ENCODE measurements around the gene MRPL14. TPM values are rescaled to one million over a fixed set of nuclear protein-coding genes. Genes with fewer than 3 reads are reported as not detected.

Gene MRPL14
- total RNA-seq, 1 donor from 2014 or later, result 61.8 TPM

DNA sequence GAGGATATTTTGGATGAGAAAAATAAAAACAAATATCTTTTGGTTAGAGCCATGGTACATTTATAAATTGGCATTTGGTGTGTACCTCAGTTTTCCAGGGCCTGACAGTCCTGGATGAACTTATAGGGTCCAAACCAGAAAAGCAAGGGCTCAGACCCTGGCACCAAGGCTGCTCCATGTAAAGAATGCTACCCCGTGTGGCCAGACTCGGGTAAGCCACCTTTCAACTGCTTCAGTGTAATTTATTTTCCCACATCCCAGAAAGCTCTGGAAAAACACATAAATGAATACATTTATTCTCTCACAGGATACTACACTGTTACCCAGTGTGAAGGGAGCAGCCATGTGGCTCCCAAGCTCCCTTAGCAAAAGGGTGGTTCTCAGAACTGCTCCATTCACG lies 13.8 kb downstream of the MRPL14 start:
- Histone ChIP-seq H3K27me3 (no peaks in the 10 kb centered on the region), H3K27ac (no peak overlapping the region), H3K4me3 (no peak overlapping the region), H3K4me1 (peaks cover 11 to 16% of the 10 kb centered on the region in 2 donors), H3K9me3 (no peaks in the 10 kb centered on the region), H3K36me3 (peaks cover 36 to 50% of the 10 kb centered on the region in 2 donors)
- no peak for DNase-seq (ENCODE audit: low spot score in 2 of 2)
- TF ChIP-seq, protein P1, sequence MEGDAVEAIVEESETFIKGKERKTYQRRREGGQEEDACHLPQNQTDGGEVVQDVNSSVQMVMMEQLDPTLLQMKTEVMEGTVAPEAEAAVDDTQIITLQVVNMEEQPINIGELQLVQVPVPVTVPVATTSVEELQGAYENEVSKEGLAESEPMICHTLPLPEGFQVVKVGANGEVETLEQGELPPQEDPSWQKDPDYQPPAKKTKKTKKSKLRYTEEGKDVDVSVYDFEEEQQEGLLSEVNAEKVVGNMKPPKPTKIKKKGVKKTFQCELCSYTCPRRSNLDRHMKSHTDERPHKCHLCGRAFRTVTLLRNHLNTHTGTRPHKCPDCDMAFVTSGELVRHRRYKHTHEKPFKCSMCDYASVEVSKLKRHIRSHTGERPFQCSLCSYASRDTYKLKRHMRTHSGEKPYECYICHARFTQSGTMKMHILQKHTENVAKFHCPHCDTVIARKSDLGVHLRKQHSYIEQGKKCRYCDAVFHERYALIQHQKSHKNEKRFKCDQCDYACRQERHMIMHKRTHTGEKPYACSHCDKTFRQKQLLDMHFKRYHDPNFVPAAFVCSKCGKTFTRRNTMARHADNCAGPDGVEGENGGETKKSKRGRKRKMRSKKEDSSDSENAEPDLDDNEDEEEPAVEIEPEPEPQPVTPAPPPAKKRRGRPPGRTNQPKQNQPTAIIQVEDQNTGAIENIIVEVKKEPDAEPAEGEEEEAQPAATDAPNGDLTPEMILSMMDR (IDR thresholded peaks at IDR 0.05), result peak in 1 of 3 experiments; percentile 6
- intact Hi-C loops (cut with DNase I), result no loop called here

DNA sequence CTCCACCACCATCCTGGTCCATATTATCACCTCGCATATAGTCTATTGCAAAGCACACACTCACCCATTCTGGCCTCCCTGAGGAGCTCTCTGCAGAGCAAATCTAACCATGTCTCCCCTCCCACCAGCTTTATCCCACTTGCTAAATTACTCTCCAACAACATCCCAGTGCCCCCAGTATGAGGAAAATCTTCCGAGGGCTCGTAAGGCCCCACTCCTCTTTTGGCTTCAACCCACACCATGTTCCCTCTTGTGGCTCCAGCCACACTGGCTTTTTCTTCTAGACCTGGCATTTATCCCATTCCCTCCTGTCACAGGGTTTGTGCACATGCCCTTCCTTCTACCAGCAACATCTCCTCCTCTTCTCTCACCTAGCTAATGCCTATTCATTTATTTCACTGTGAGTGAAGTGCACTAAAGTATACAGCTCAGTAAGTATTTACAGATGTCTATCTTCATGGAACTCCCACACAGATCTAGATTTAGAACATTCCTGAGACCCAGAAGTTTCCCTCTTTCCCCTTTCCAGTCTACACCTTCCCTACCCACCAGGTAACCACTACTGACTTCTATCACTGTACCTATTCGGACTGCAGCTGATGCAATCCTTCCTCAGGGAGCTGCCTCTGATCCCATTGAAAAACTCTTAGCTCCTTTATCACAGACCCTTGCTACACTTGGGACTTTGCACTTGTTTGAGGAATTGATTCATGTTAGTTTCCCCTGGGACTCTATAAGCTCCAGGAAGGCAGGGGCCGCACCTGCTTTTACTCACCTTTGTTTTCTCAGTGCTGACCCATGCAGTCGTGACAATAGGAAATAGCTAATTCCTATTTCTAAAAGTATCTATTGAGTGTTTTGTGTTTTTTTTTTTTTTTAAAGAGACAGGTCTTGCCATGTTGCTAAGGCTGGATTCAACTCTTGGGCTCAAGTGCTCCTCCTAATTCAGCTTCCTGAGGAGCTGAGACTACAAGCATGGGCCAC lies 15.5 kb downstream of the MRPL14 start:
- no peak for DNase-seq (ENCODE audit: low spot score in 2 of 2)
- peaks cover 40 to 52% of the 10 kb centered on the region in 2 donors for H3K36me3 ChIP-seq
- peaks cover 7 to 9% of the 10 kb centered on the region in 2 donors for H3K4me1 ChIP-seq
- TF ChIP-seq, protein P1 (IDR thresholded peaks at IDR 0.05), result no peak
- peak overlapping the region in 1 of 2 donors; percentile 71 for H3K27ac ChIP-seq
- H3K27me3 ChIP-seq, result no peaks in the 10 kb centered on the region
- no peaks in the 10 kb centered on the region for H3K9me3 ChIP-seq
- H3K4me3 ChIP-seq, result no peak overlapping the region
- intact Hi-C loops (cut with DNase I), result no loop called here

DNA sequence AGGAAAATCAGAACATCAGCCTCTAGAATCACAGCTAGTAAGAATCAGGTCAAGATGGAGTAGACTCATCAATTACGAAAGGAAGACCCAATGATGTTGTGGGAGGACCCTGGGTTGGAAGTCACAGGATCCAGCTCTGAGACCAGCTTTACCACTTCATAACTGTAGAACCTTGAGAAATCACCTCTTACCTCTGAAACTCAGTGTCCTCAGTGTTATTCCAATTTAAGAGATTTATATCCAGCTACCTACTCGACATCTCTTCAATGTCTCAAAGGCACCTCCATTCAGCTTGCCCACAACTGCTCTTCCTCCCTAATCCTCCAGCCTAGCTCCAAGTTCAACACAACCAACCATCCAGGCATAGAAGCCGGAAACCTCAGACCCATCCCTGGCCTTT lies 16.3 kb downstream of the MRPL14 start:
- Histone ChIP-seq H3K27ac (peak overlapping the region in 1 of 2 donors; percentile 71), H3K4me3 (no peak overlapping the region), H3K36me3 (peaks cover 40 to 52% of the 10 kb centered on the region in 2 donors), H3K27me3 (no peaks in the 10 kb centered on the region), H3K4me1 (peaks cover 4 to 7% of the 10 kb centered on the region in 2 donors), H3K9me3 (no peaks in the 10 kb centered on the region)
- intact Hi-C loops (cut with DNase I), result no loop called here
- TF ChIP-seq, protein P1 (IDR thresholded peaks at IDR 0.05), result no peak
- no peak for DNase-seq (ENCODE audit: low spot score in 2 of 2)

DNA sequence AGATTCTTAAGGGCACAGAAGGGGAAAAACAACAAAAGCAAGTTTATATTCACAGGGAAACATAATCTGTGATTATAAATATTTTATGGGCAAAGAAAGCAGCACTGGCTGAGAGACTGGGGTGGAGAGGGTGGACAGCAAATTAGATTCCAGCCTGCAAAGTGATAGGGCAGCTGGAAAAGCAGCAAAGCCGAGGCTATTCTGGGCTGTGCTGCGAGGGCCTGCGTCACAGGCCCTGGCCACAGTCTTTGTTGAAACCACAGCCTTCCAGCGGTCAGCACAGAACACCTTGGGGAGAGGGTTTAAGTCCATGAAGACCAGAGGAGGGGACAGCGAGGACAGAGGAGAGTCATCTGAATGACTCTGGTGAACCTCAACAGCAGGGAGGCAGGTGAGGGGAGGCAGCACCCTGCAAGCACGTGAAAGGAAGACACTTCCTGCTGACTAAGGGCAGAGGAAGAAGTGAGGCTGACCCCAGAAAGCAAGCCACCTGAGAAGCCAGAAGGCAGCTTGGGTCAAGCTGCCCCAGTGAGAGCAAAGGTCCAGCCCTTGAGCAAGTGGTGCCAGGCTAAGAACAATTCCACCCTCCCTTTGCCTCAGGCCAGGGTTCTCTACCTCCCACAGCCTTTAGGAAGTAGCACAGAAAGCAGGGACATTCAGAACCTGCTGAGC lies 17.1 kb downstream of the MRPL14 start:
- Histone ChIP-seq H3K9me3 (no peaks in the 10 kb centered on the region), H3K27me3 (no peaks in the 10 kb centered on the region), H3K4me1 (no peaks in the 10 kb centered on the region), H3K27ac (peak overlapping the region in 1 of 2 donors; percentile 71), H3K4me3 (no peak overlapping the region), H3K36me3 (peaks cover 40 to 52% of the 10 kb centered on the region in 2 donors)
- TF ChIP-seq, protein P1 (IDR thresholded peaks at IDR 0.05), result no peak
- intact Hi-C loops (cut with DNase I), result no loop called here
- no peak for DNase-seq (ENCODE audit: low spot score in 2 of 2)

DNA sequence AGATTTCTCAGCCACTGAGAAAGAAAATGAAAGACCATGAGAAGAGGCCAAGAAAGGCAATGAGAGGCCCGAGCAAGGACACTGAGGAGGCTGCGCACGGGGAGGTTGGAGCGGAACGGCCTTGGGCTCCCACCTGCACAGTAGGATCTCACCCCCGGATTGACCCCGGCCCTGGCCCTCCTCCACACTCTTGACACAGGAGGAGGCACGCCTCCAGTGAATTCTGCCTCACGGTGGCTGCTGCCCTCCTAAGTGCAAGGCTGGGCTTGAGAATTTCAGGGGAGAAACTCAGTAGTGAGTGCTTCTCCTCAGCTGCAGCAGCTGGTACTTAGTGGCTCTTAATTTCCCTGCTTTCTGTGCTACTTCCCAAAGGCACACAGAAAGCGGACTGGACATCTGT lies 18.0 kb downstream of the MRPL14 start:
- DNase-seq (ENCODE audit: low spot score in 2 of 2), result no peak
- Histone ChIP-seq H3K9me3 (no peaks in the 10 kb centered on the region), H3K4me3 (no peak overlapping the region), H3K27me3 (no peaks in the 10 kb centered on the region), H3K27ac (peak overlapping the region in 1 of 2 donors; percentile 71), H3K4me1 (no peaks in the 10 kb centered on the region), H3K36me3 (peaks cover 36 to 54% of the 10 kb centered on the region in 2 donors)
- intact Hi-C loops (cut with DNase I), result no loop called here
- TF ChIP-seq, protein P1 (IDR thresholded peaks at IDR 0.05), result no peak
